ENCODE data around the gene CTNNBL1.
A peak's percentile ranks its signal among the peaks of the same experiment; 100 is the strongest.

- no peak for TF ChIP-seq POLR2A (IDR thresholded peaks at IDR 0.05)
- TF ChIP-seq CTCF (IDR thresholded peaks at IDR 0.05) = peak in 4 of 6 experiments; percentile 6 to 39 (median 28)
These were observed 208.0 kb downstream of the CTNNBL1 start for GRCh38 chr20:37901654-37902503.
